GM12891 (cell line): ENCODE measurements around the gene EID2. TPM values are rescaled to one million over a fixed set of nuclear protein-coding genes. Genes with fewer than 3 reads are reported as not detected.

Experiments used
- DNase-seq: peaks from one replicate; pipeline ENCODE4 v3.0.0; 2011; ENCODE audit warnings: low spot score; ENCODE audit not compliant: insufficient read length
- FAIRE-seq: peaks from 2 replicates; lab custom pipeline; 2011; peaks lifted over from hg19 to GRCh38; lab: Jason Lieb, UNC
- PAX5 ChIP-seq: IDR thresholded peaks from 2 replicates; pipeline ENCODE4 v1.6.1; 2011; ENCODE audit warnings: low read length, moderate library complexity, mild to moderate bottlenecking; ENCODE audit not compliant: insufficient read depth, severe bottlenecking
- POLR2A ChIP-seq: IDR thresholded peaks from 2 replicates; pipeline ENCODE4 v1.6.1; 2011; ENCODE audit warnings: low read depth, low read length, control low read depth
- POLR2AphosphoS5 ChIP-seq: IDR thresholded peaks from 2 replicates; pipeline ENCODE4 v1.6.1; 2011; ENCODE audit warnings: low read depth, low read length, control low read depth
- POU2F2 ChIP-seq: IDR thresholded peaks from 2 replicates; pipeline ENCODE4 v1.6.1; 2011; ENCODE audit warnings: low read depth, mild to moderate bottlenecking, control low read depth, low read length, moderate library complexity
- SPI1 ChIP-seq: IDR thresholded peaks from 2 replicates; pipeline ENCODE4 v1.6.1; 2011; ENCODE audit warnings: low read depth, low read length, control low read depth
- TAF1 ChIP-seq: IDR thresholded peaks from 2 replicates; pipeline ENCODE4 v1.6.1; 2011; ENCODE audit warnings: low read depth, low read length, control low read depth
- polyA plus RNA-seq: library from polyadenylated mRNA; unstranded; fragments of >200 nt; gene quantifications from one replicate; pipeline ENCODE4 v1.2.1, GENCODE V29; 2012; ENCODE audit warnings: low read depth, missing spikeins, inconsistent platforms; ENCODE audit not compliant: missing spikeins

EID2 gene, protein sequence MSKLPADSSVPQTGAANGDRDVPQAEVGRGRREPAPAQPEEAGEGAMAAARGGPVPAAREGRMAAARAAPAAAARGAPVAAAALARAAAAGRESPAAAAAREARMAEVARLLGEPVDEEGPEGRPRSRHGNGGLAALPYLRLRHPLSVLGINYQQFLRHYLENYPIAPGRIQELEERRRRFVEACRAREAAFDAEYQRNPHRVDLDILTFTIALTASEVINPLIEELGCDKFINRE
- polyA plus RNA-seq: 5.2 TPM

GRCh38 chr19:39539518-39540332 is at the start of gene EID2:
Gene EID2, minus strand, starts transcription at chr19:39540161. Its CDS starts 82 bp downstream, at chr19:39540079.
- DNase-seq (peak; percentile 82), FAIRE-seq (peak; percentile 96)
- peak; percentile 62 for TF ChIP-seq POLR2A
- no peak for TF ChIP-seq SPI1
- peak; percentile 66 for TF ChIP-seq TAF1
- peak; percentile 75 for TF ChIP-seq POU2F2
- peak; percentile 74 for TF ChIP-seq POLR2AphosphoS5
- no peak for TF ChIP-seq PAX5

- no peak for DNase-seq
- no peak for TF ChIP-seq TAF1
- TF ChIP-seq POLR2AphosphoS5: no peak
- no peak for TF ChIP-seq POLR2A
- TF ChIP-seq PAX5: no peak
- no peak for TF ChIP-seq POU2F2
- TF ChIP-seq SPI1: no peak
- FAIRE-seq: no peak
Observed at GRCh38 chr19:39588066-39588465, 48.1 kb upstream of the EID2 start.

- FAIRE-seq (no peak), DNase-seq (no peak)
- TF ChIP-seq TAF1 (no peak), POLR2A (no peak), POU2F2 (no peak), SPI1 (no peak), POLR2AphosphoS5 (no peak), PAX5 (no peak)
Observed at GRCh38 chr19:39587496-39587895, 47.5 kb upstream of the EID2 start.

- FAIRE-seq (peak; percentile 58), DNase-seq (no peak)
Observed at GRCh38 chr19:39582891-39583625, 43.1 kb upstream of the EID2 start.

GRCh38 chr19:39582442-39582841 is 42.5 kb upstream of the EID2 start:
- TF ChIP-seq SPI1: no peak
- no peak for TF ChIP-seq POLR2A
- no peak for TF ChIP-seq TAF1
- no peak for TF ChIP-seq POLR2AphosphoS5
- no peak for TF ChIP-seq PAX5
- TF ChIP-seq POU2F2: no peak
- DNase-seq (no peak), FAIRE-seq (peak; percentile 90)

More at GRCh38 chr19:39582891-39583625, 43.1 kb upstream of the EID2 start:
- TF ChIP-seq SPI1 (no peak), POU2F2 (peak; percentile 83; the same call in 1 of the 2 replicates)

DNA sequence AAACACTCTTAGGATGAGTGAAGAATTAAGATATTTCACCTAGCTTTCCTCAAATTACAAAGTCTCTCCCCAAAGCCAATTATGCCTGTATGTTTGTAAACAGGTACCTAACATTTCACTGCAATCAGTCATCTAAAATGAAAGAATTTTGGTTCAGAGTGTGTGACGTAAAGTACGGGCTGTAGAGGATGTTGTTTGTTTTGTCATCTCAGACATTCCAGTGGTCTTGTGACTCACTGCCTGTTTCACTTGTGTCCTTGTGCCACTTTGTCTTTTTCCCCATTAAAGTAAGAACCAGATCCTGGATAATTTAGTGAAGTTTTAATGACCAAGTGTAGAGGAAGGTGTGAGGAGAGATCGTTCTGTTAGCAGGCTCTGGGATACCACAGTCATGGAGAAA is 28.6 kb upstream of the EID2 start:
- no peak for FAIRE-seq

GRCh38 chr19:39566064-39566463 is 26.1 kb upstream of the EID2 start:
- TF ChIP-seq SPI1 (no peak), PAX5 (no peak), POLR2A (no peak), POU2F2 (no peak), TAF1 (no peak), POLR2AphosphoS5 (no peak)
- FAIRE-seq (no peak), DNase-seq (no peak)

More for the DNA sequence above, 28.6 kb upstream of the EID2 start:
- no peak for DNase-seq
- TF ChIP-seq TAF1: no peak
- no peak for TF ChIP-seq SPI1
- TF ChIP-seq PAX5: no peak
- TF ChIP-seq POU2F2: no peak
- TF ChIP-seq POLR2A: no peak
- TF ChIP-seq POLR2AphosphoS5: no peak

- TF ChIP-seq POLR2AphosphoS5 (no peak), SPI1 (no peak), POLR2A (no peak), PAX5 (no peak), TAF1 (no peak), POU2F2 (no peak)
- DNase-seq (no peak), FAIRE-seq (no peak)
Observed at GRCh38 chr19:39563408-39563807, 23.4 kb upstream of the EID2 start.
